Panc1 (cell line): Measurements from ENCODE around the gene DDAH1. TPM values are rescaled to one million over a fixed set of nuclear protein-coding genes. Genes with fewer than 3 reads are reported as not detected.

ENCODE experiments used
- ATAC-seq: fragments of 200-7000 bp; cut with Tn5 transposase; 2 replicates; pipeline ENCODE4 v1.9.1; 2020; ENCODE audit warnings: mild to moderate bottlenecking, moderate library complexity
- BruUV-seq: library from RNA; stranded (reverse); fragments of 400-500 nt; replicated peaks from 2 replicates; lab custom pipeline; 2021; lab: Mats Ljungman, UMichigan
- CTCF ChIA-PET: fragments of 300-600 bp; sonication (Branson Sonifier 250); formaldehyde crosslinking; loops from one replicate; lab custom pipeline; 2022; ENCODE audit warnings: antibody characterized with exemption; lab: Charles Lee
- POLR2A ChIA-PET: fragments of 300-600 bp; sonication (Branson Sonifier 250); formaldehyde crosslinking; loops from one replicate; lab custom pipeline; 2022; ENCODE audit warnings: antibody characterized with exemption; lab: Charles Lee
- DNase-seq: peaks from one replicate; pipeline ENCODE4 v3.0.0-alpha.2; 2010; ENCODE audit warnings: low read depth, low spot score
- H3K27ac ChIP-seq: 2 replicates; pipeline ENCODE4 v1.5.1; 2011; ENCODE audit warnings: mild to moderate bottlenecking, low read length, inconsistent platforms
- H3K27me3 ChIP-seq: fragments of 200-500 bp; sonication (Bioruptor generic); 2 replicates; pipeline ENCODE4 v1.6.0; 2014; ENCODE audit warnings: low read length, inconsistent platforms; ENCODE audit not compliant: control insufficient read depth, insufficient read depth
- H3K36me3 ChIP-seq: fragments of 200-500 bp; sonication (Bioruptor generic); 2 replicates; pipeline ENCODE4 v1.5.1; 2014; ENCODE audit warnings: inconsistent platforms, mild to moderate bottlenecking, low read length, moderate library complexity; ENCODE audit not compliant: control insufficient read depth, insufficient read depth
- H3K4me1 ChIP-seq: 2 replicates; pipeline ENCODE4 v1.5.1; 2011; ENCODE audit warnings: inconsistent platforms, mild to moderate bottlenecking, low read length, moderate library complexity; ENCODE audit not compliant: control insufficient read depth, insufficient read depth
- H3K4me3 ChIP-seq, 2 experiments: 2 replicates each; pipeline ENCODE4 v1.5.1; 2011 to 2012; ENCODE audit warnings: low read depth in 2 of 2, low read length in 2 of 2, mild to moderate bottlenecking in 2 of 2, inconsistent platforms in 1 of 2, moderate library complexity in 1 of 2
- H3K9me3 ChIP-seq: fragments of 200-500 bp; sonication (Bioruptor generic); 2 replicates; pipeline ENCODE4 v1.5.1; 2014; ENCODE audit warnings: low read depth, mild to moderate bottlenecking, inconsistent platforms, low read length, moderate library complexity; ENCODE audit not compliant: control insufficient read depth, insufficient read depth
- CTCF ChIP-seq: fragments of 450-650 bp; IDR thresholded peaks from 2 replicates; pipeline ENCODE4 v1.5.1; 2017; ENCODE audit warnings: mild to moderate bottlenecking
- POLR2AphosphoS5 ChIP-seq: IDR thresholded peaks from 2 replicates; pipeline ENCODE4 v1.6.1; 2012; ENCODE audit warnings: mild to moderate bottlenecking, low read depth, low read length, moderate library complexity
- REST ChIP-seq, 2 experiments: IDR thresholded peaks; 2 replicates each; pipeline ENCODE4 v1.6.1; 2011 to 2012; ENCODE audit warnings: low read depth in 2 of 2, control low read depth in 1 of 2, low read length in 1 of 2, mild to moderate bottlenecking in 1 of 2, moderate library complexity in 1 of 2; ENCODE audit not compliant: insufficient read depth in 1 of 2
- SIN3A ChIP-seq: IDR thresholded peaks from 2 replicates; pipeline ENCODE4 v1.6.1; 2012; ENCODE audit warnings: low read depth, mild to moderate bottlenecking, low read length, moderate library complexity, borderline replicate concordance; ENCODE audit not compliant: insufficient read depth
- TCF7L2 ChIP-seq: IDR thresholded peaks from 2 replicates; pipeline ENCODE4 v1.6.1; 2011; ENCODE audit warnings: mild to moderate bottlenecking, low read depth, low read length, inconsistent platforms
- in situ Hi-C: cut with HindIII; loops from 2 replicates; pipeline ENCODE4 v1.10.0; 2016; ENCODE audit warnings: low sequenced_read_pairs, low pct_unique_long_range_greater_than_20kb
- intact Hi-C: fragments of 100-400 bp; cut with micrococcal nuclease; formaldehyde crosslinking; loops from one replicate; pipeline ENCODE4 v1.10.0; 2022; ENCODE audit not compliant: unreplicated experiment
- total RNA-seq: library from RNA; stranded (reverse); gene quantifications from one replicate; pipeline ENCODE4 v1.2.1, GENCODE V29; 2021; ENCODE audit not compliant: unreplicated experiment

Gene DDAH1
- total RNA-seq, 1 experiment from 2014 or later: 85.4 TPM

- no peak for ATAC-seq
- no peak overlapping the region for H3K4me3 ChIP-seq
- in situ Hi-C loops (no loop called here), intact Hi-C loops (no loop called here)
- H3K27ac ChIP-seq: no peak overlapping the region
- no peak for DNase-seq
- CTCF ChIA-PET: no interaction called here
- no peaks in the 10 kb centered on the region for H3K4me1 ChIP-seq
- TF ChIP-seq CTCF: no peak
- TF ChIP-seq SIN3A: no peak
- TF ChIP-seq POLR2AphosphoS5: no peak
- no peak for TF ChIP-seq TCF7L2
- TF ChIP-seq REST (IDR thresholded peaks at IDR 0.05; ENCODE audit: insufficient read depth in 1 of 2, low read depth in 2 of 2, low read length in 1 of 2): no peak
- POLR2A ChIA-PET: no interaction called here
- BruUV-seq: no TSS peak
- H3K27me3 ChIP-seq: no peaks in the 10 kb centered on the region
- H3K9me3 ChIP-seq: no peaks in the 10 kb centered on the region
- no peaks in the 10 kb centered on the region for H3K36me3 ChIP-seq
These were observed 10.1 kb upstream of the DDAH1 start for GRCh38 chr1:85475055-85475454.

GRCh38 chr1:85473390-85473789, 8.4 kb upstream of the DDAH1 start:
- BruUV-seq: no TSS peak
- ChIA-PET CTCF (interaction anchor here (0.8 kb wide), 1 partner anchor 11 kb away, joined by 3 read pairs; no protein-coding TSS in a partner anchor), POLR2A (no interaction called here)
- Histone ChIP-seq H3K4me1 (no peaks in the 10 kb centered on the region), H3K27ac (no peak overlapping the region), H3K9me3 (no peaks in the 10 kb centered on the region), H3K4me3 (no peak overlapping the region), H3K36me3 (no peaks in the 10 kb centered on the region), H3K27me3 (no peaks in the 10 kb centered on the region)
- intact Hi-C loops: no loop called here
- in situ Hi-C loops: no loop called here
- no peak for DNase-seq
- TF ChIP-seq SIN3A (no peak), TCF7L2 (no peak), REST (IDR thresholded peaks at IDR 0.05; ENCODE audit: insufficient read depth in 1 of 2, low read depth in 2 of 2, low read length in 1 of 2) (no peak), CTCF (no peak), POLR2AphosphoS5 (no peak)
- no peak for ATAC-seq
